PC-3 (cell line): ENCODE results near the gene BPIFB3. TPM values are rescaled to one million over a fixed set of nuclear protein-coding genes. Genes with fewer than 3 reads are reported as not detected.

Source experiments
- ATAC-seq: fragments of 200-7000 bp; cut with Tn5 transposase; 2 replicates; pipeline ENCODE4 v1.9.1; 2020; ENCODE audit warnings: mild to moderate bottlenecking, moderate library complexity
- BruUV-seq: library from RNA; stranded (reverse); fragments of 400-500 nt; replicated peaks from 2 replicates; lab custom pipeline; 2021; lab: Mats Ljungman, UMichigan
- CTCF ChIA-PET: fragments of 300-600 bp; sonication (Branson Sonifier 250); formaldehyde crosslinking; loops from one replicate; lab custom pipeline; 2022; ENCODE audit warnings: antibody characterized with exemption; lab: Charles Lee
- POLR2A ChIA-PET: fragments of 300-600 bp; sonication (Branson Sonifier 250); formaldehyde crosslinking; loops from one replicate; lab custom pipeline; 2022; ENCODE audit warnings: antibody characterized with exemption; ENCODE audit not compliant: unreplicated experiment; lab: Charles Lee
- DNase-seq: peaks from one replicate; pipeline ENCODE4 v3.0.0-alpha.2; 2015
- H2AFZ ChIP-seq: fragments of 300-600 bp; sonication (generic); 2 replicates; pipeline ENCODE4 v1.6.0; 2016; ENCODE audit warnings: antibody characterized with exemption, low read length
- H3F3A ChIP-seq: fragments of 300-600 bp; sonication (generic); one replicate; pipeline ENCODE4 v1.6.0; 2017; ENCODE audit warnings: antibody characterized with exemption, low read length, control low read depth, mild to moderate bottlenecking; ENCODE audit not compliant: unreplicated experiment
- H3K27ac ChIP-seq: fragments of 300-600 bp; sonication (generic); 2 replicates; pipeline ENCODE4 v1.5.1; 2016; ENCODE audit warnings: mild to moderate bottlenecking, low read length
- H3K27me3 ChIP-seq: fragments of 300-600 bp; sonication (generic); 2 replicates; pipeline ENCODE4 v1.6.1; 2016; ENCODE audit warnings: low read length, mixed read lengths
- H3K36me3 ChIP-seq: fragments of 300-600 bp; sonication (generic); 2 replicates; pipeline ENCODE4 v1.6.1; 2016; ENCODE audit warnings: low read depth, mixed run types, low read length, mixed read lengths
- H3K4me1 ChIP-seq: fragments of 300-600 bp; sonication (generic); 2 replicates; pipeline ENCODE4 v1.5.1; 2016; ENCODE audit warnings: low read length; ENCODE audit not compliant: insufficient read depth
- H3K4me2 ChIP-seq: fragments of 300-600 bp; sonication (generic); 2 replicates; pipeline ENCODE4 v1.6.0; 2016; ENCODE audit warnings: low read length
- H3K4me3 ChIP-seq: fragments of 300-600 bp; sonication (generic); 2 replicates; pipeline ENCODE4 v1.5.1; 2016; ENCODE audit warnings: mild to moderate bottlenecking, low read length, mixed read lengths
- H3K79me2 ChIP-seq: fragments of 300-600 bp; sonication (generic); 2 replicates; pipeline ENCODE4 v1.6.1; 2017; ENCODE audit warnings: low read length, mixed read lengths
- H3K9ac ChIP-seq: fragments of 300-600 bp; sonication (generic); 2 replicates; pipeline ENCODE4 v1.6.0; 2016; ENCODE audit warnings: mild to moderate bottlenecking, low read length
- H3K9me2 ChIP-seq: fragments of 300-600 bp; sonication (generic); replicated peaks from 2 replicates; pipeline ENCODE4 v1.6.1; 2016; ENCODE audit warnings: mixed run types, low read length, mixed read lengths
- H3K9me3 ChIP-seq: fragments of 300-600 bp; sonication (generic); 2 replicates; pipeline ENCODE4 v1.6.1; 2016; ENCODE audit warnings: low read length, mixed read lengths
- H4K20me1 ChIP-seq: fragments of 300-600 bp; sonication (generic); 2 replicates; pipeline ENCODE4 v1.6.1; 2016; ENCODE audit warnings: low read length, mixed read lengths
- EZH2 ChIP-seq: fragments of 300-600 bp; sonication (generic); IDR thresholded peaks from one replicate; pipeline ENCODE4 v1.6.1; 2017; ENCODE audit warnings: antibody characterized with exemption, mild to moderate bottlenecking, low read length; ENCODE audit not compliant: unreplicated experiment
- EZH2phosphoT487 ChIP-seq: fragments of 300-600 bp; sonication (generic); IDR thresholded peaks from 2 replicates; pipeline ENCODE4 v1.6.1; 2018; ENCODE audit warnings: mild to moderate bottlenecking, antibody characterized with exemption, low read length, borderline replicate concordance
- intact Hi-C: fragments of 100-400 bp; cut with micrococcal nuclease; formaldehyde crosslinking; loops from 2 replicates; pipeline ENCODE4 v1.9.0; 2023
- total RNA-seq: library from RNA; depleted of rRNA; stranded (reverse); fragments of >200 nt; gene quantifications from 2 replicates; pipeline ENCODE4 v1.2.3, GENCODE V29; 2014
- TF ChIP-seq, protein P1 (sequence below): fragments of 300-600 bp; sonication (generic); conservative IDR thresholded peaks from 2 replicates; pipeline ENCODE4 v1.5.1; 2017; ENCODE audit warnings: antibody characterized with exemption, low read depth, mild to moderate bottlenecking, low read length

Gene BPIFB3
- total RNA-seq, 1 experiment from 2014 or later: not detected

DNA sequence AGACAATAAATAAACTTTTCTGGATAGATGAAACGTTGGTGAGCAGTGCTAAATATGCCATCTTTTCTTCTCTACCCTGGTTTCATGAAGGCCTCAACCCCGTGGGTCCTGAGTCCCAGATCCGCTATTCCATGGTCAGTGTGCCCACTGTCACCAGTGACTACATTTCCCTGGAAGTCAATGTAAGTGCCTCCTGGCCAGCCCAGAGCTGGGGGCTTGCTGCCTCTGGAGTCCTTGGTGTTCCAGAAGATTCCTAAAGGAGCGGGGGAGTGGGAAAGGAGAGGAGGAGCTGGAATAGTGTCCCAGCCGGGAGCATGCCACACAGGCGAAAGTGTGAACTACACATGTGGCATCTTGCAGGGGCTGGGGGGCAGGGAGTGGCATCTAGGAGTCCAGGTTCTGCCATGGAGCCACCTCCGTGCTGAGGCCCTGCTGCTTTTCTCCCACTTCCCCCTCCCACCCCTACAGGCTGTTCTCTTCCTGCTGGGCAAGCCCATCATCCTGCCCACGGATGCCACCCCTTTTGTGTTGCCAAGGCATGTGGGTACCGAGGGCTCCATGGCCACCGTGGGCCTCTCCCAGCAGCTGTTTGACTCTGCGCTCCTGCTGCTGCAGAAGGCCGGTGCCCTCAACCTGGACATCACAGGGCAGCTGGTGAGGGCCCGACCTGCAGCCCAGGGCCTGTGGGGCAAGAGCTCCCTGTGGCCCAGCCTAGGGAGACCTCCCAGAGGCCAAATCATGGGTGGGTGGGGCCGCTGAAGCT lies 35.4 kb upstream of the BPIFB3 start:
- CTCF ChIA-PET: no interaction called here

DNA sequence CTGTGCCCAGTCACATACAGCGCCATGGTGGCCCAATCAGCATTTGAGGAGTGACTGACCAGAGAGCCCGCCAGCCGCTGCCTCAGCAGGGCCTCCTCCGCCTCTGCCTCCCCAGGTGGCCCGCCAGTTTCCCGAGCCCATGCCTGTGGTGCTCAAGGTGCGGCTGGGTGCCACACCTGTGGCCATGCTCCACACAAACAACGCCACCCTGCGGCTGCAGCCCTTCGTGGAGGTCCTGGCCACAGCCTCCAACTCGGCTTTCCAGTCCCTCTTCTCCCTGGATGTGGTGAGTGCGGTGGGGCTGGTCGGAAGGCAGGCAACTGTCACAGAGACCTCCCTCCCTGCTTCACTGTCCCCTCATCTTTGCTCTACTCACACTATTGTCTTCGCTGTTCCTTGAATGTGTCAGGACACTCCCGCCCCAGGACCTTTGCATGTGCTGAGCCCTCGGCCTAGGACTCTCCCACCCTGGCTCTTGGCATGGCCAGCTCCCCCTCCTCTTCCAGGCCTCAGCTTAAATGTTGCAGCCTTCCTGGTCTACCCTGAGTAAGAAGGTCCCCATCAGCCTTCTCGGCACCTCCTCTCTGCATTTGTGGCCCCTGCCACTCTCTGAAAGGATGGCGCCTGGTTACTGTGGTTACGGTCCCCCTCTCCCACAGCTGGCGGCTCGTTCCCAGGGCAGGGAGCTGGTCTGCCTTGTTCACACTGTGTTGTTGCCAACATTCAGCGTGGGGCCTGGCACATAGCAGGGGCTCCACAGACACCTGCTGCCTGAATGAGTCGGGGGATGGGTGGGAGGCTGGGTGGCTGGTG lies 34.0 kb upstream of the BPIFB3 start:
- TF ChIP-seq EZH2phosphoT487 (no peak), EZH2 (no peak)
- TF ChIP-seq, protein P1, sequence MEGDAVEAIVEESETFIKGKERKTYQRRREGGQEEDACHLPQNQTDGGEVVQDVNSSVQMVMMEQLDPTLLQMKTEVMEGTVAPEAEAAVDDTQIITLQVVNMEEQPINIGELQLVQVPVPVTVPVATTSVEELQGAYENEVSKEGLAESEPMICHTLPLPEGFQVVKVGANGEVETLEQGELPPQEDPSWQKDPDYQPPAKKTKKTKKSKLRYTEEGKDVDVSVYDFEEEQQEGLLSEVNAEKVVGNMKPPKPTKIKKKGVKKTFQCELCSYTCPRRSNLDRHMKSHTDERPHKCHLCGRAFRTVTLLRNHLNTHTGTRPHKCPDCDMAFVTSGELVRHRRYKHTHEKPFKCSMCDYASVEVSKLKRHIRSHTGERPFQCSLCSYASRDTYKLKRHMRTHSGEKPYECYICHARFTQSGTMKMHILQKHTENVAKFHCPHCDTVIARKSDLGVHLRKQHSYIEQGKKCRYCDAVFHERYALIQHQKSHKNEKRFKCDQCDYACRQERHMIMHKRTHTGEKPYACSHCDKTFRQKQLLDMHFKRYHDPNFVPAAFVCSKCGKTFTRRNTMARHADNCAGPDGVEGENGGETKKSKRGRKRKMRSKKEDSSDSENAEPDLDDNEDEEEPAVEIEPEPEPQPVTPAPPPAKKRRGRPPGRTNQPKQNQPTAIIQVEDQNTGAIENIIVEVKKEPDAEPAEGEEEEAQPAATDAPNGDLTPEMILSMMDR: no peak
- Histone ChIP-seq H3F3A (no peaks in the 10 kb centered on the region), H3K4me3 (no peak overlapping the region), H3K9me2 (no peaks in the 10 kb centered on the region), H3K4me1 (no peaks in the 10 kb centered on the region), H3K27ac (no peak overlapping the region), H2AFZ (no peak overlapping the region), H3K4me2 (no peak overlapping the region), H3K36me3 (no peaks in the 10 kb centered on the region), H3K79me2 (no peaks in the 10 kb centered on the region), H3K27me3 (peaks cover 33% of the 10 kb centered on the region), H3K9ac (no peak overlapping the region), H3K9me3 (no peaks in the 10 kb centered on the region), H4K20me1 (no peaks in the 10 kb centered on the region)
- CTCF ChIA-PET: no interaction called here
- BruUV-seq: no TSS peak
- POLR2A ChIA-PET: no interaction called here
- intact Hi-C loops: no loop called here
- no peak for ATAC-seq
- no peak for DNase-seq

More for the DNA sequence above, 35.4 kb upstream of the BPIFB3 start:
- H2AFZ ChIP-seq: no peak overlapping the region
- H3K9me2 ChIP-seq: no peaks in the 10 kb centered on the region
- POLR2A ChIA-PET: no interaction called here
- no peak overlapping the region for H3K4me2 ChIP-seq
- ATAC-seq (no peak), DNase-seq (no peak)
- peaks cover 46% of the 10 kb centered on the region for H3K27me3 ChIP-seq
- no TSS peak for BruUV-seq
- no peak overlapping the region for H3K27ac ChIP-seq
- no peaks in the 10 kb centered on the region for H3F3A ChIP-seq
- no peak overlapping the region for H3K4me3 ChIP-seq
- H3K79me2 ChIP-seq: no peaks in the 10 kb centered on the region
- intact Hi-C loops: no loop called here
- no peak overlapping the region for H3K9ac ChIP-seq
- TF ChIP-seq, protein P1: no peak
- TF ChIP-seq EZH2 (no peak), EZH2phosphoT487 (no peak)
- no peaks in the 10 kb centered on the region for H3K4me1 ChIP-seq
- no peaks in the 10 kb centered on the region for H4K20me1 ChIP-seq
- H3K36me3 ChIP-seq: no peaks in the 10 kb centered on the region
- no peaks in the 10 kb centered on the region for H3K9me3 ChIP-seq
